Osteocyte (in vitro differentiated cells): ENCODE results near the gene MUCL1. TPM values are rescaled to one million over a fixed set of nuclear protein-coding genes. Genes with fewer than 3 reads are reported as not detected.

Experiments
- DNase-seq: peaks from one replicate; pipeline ENCODE4 v3.0.0; 2021; ENCODE audit warnings: mixed read lengths; ENCODE audit not compliant: unreplicated experiment; ENCODE audit errors: extremely low spot score
- H3K27ac Mint-ChIP-seq: one replicate; pipeline ENCODE4 v1.8.0; 2021; ENCODE audit warnings: mild to moderate bottlenecking, mixed read lengths; ENCODE audit not compliant: unreplicated experiment
- H3K27me3 Mint-ChIP-seq: one replicate; pipeline ENCODE4 v1.8.0; 2021; ENCODE audit warnings: mixed read lengths; ENCODE audit not compliant: unreplicated experiment
- H3K36me3 Mint-ChIP-seq: one replicate; pipeline ENCODE4 v1.8.0; 2021; ENCODE audit warnings: mixed read lengths; ENCODE audit not compliant: unreplicated experiment
- H3K4me1 Mint-ChIP-seq: one replicate; pipeline ENCODE4 v1.8.0; 2021; ENCODE audit warnings: mixed read lengths; ENCODE audit not compliant: unreplicated experiment
- H3K4me3 Mint-ChIP-seq: one replicate; pipeline ENCODE4 v1.8.0; 2021; ENCODE audit warnings: mild to moderate bottlenecking, moderate library complexity, mixed read lengths; ENCODE audit not compliant: unreplicated experiment
- H3K9me3 Mint-ChIP-seq: one replicate; pipeline ENCODE4 v1.8.0; 2021; ENCODE audit warnings: mixed read lengths; ENCODE audit not compliant: unreplicated experiment
- total RNA-seq: library from RNA; stranded (reverse); gene quantifications from 2 replicates; pipeline ENCODE4 v1.2.1, GENCODE V29; 2021
- TF ChIP-seq, protein P1 (sequence below): fragments of 200-600 bp; sonication (generic); IDR thresholded peaks from 2 replicates; pipeline ENCODE4 v1.5.0; 2021; ENCODE audit warnings: antibody characterized with exemption, mild to moderate bottlenecking, moderate library complexity

The MUCL1 gene
- total RNA-seq, 1 donor from 2014 or later: not detected

- Mint-ChIP-seq H3K9me3 (no peaks in the 10 kb centered on the region), H3K36me3 (no peaks in the 10 kb centered on the region), H3K27ac (no peak overlapping the region), H3K27me3 (no peaks in the 10 kb centered on the region), H3K4me1 (no peaks in the 10 kb centered on the region), H3K4me3 (no peak overlapping the region)
- TF ChIP-seq, protein P1, sequence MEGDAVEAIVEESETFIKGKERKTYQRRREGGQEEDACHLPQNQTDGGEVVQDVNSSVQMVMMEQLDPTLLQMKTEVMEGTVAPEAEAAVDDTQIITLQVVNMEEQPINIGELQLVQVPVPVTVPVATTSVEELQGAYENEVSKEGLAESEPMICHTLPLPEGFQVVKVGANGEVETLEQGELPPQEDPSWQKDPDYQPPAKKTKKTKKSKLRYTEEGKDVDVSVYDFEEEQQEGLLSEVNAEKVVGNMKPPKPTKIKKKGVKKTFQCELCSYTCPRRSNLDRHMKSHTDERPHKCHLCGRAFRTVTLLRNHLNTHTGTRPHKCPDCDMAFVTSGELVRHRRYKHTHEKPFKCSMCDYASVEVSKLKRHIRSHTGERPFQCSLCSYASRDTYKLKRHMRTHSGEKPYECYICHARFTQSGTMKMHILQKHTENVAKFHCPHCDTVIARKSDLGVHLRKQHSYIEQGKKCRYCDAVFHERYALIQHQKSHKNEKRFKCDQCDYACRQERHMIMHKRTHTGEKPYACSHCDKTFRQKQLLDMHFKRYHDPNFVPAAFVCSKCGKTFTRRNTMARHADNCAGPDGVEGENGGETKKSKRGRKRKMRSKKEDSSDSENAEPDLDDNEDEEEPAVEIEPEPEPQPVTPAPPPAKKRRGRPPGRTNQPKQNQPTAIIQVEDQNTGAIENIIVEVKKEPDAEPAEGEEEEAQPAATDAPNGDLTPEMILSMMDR: no peak
- DNase-seq: no peak
These were observed 36.0 kb downstream of the MUCL1 start for GRCh38 chr12:54890339-54890738.

DNA sequence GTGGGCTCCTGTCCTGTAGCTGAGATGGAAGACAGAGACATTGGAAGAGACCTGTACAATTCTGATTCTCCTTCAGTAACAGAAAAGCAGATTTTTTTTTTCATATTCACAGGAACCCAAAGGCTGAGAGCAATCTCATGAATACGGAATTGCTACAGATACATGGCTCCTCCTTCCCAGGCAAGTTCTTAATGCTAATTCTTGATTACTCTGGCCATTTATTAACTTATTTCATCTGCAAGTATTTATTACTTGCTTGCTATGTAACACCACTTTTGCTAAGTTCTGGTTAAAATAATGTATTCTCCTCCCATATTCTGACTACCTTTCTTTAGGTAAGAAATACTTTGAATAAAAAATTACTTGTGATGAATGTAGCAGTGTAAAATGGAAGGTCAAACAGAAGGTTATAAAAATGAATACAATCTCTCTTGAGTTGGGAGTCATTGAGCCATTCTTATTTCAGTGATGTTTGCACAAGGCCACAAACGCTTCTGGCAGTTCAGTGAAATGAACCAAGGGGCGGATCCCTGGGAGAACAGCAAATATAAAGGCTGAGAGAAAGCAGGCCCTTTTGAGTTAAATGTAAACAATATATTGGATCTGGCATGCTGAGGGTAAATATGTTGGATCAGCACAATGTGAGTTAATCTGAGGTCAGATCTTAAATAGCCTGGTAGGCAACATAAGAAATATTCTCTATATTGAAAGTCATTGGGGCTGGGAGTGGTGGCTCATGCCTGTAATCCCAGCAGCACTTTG, 37.6 kb downstream of the MUCL1 start:
- no peak overlapping the region for H3K4me3 Mint-ChIP-seq
- no peaks in the 10 kb centered on the region for H3K27me3 Mint-ChIP-seq
- DNase-seq: no peak
- H3K36me3 Mint-ChIP-seq: no peaks in the 10 kb centered on the region
- H3K27ac Mint-ChIP-seq: no peak overlapping the region
- no peaks in the 10 kb centered on the region for H3K9me3 Mint-ChIP-seq
- TF ChIP-seq, protein P1: no peak
- H3K4me1 Mint-ChIP-seq: no peaks in the 10 kb centered on the region

Other genes with a start within 250 kb of the MUCL1 start
- not detected in 2 replicates for gene LACRT, start 219.6 kb upstream of the MUCL1 start, total RNA-seq
- gene DCD, start 206.2 kb upstream of the MUCL1 start, total RNA-seq: not detected in 2 replicates
- gene TESPA1, start 130.2 kb downstream of the MUCL1 start, total RNA-seq: not detected in 2 replicates
- gene NEUROD4, start 165.5 kb downstream of the MUCL1 start, total RNA-seq: not detected in 2 replicates